CD4-positive, alpha-beta T cell treated with Interleukin-4 for 1 hour (primary cell): Measurements from ENCODE around the gene TMCC3.
"Not testable (repeated sequence)": the region's sequence is repeated elsewhere in the genome, so short reads cannot be mapped to it uniquely, and the experiment has no call there.

ENCODE experiments used
- DNase-seq, 2 donors: peaks; one replicate each; pipeline ENCODE4 v3.0.0-alpha.2; 2020 to 2022

The TMCC3 gene

DNA sequence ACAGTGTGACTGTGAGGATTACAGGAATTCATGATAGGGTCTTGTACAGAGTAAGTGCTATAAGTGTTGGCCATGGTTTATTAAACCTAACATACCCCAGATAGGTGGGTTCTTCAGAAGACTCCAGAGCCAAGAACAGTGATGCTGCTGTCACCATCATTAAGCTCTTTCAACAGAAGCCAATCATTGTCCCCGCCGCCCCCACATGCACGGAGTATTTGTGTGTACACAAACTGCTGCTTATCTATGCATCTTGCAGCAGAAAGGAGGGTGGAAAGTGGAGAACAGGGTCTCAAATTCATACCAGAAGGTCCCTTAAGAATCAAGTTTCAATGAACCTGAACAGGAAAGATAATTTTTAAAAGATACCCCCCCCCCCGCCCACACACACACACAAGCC, 51.2 kb downstream of the TMCC3 start:
- no peak for DNase-seq

DNA sequence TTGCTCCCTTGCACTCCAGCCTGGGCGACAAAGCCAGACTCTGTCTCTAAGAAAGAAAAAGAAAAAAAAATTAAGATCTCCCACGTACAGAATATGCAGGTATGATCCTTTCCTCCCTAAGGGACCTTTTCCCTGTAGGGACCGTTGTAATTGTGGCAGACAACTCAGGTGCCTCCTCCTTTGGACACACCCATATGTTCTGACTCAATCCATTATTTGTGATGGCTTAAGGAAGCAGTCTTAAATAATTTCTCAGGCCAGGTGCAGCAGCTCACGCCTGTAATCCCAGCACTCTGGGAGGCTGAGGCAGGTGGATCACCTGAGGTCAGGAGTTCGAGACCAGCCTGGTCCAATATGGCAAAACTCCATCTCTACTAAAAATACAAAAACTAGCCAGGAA, 53.1 kb downstream of the TMCC3 start:
- no peak for DNase-seq

DNA sequence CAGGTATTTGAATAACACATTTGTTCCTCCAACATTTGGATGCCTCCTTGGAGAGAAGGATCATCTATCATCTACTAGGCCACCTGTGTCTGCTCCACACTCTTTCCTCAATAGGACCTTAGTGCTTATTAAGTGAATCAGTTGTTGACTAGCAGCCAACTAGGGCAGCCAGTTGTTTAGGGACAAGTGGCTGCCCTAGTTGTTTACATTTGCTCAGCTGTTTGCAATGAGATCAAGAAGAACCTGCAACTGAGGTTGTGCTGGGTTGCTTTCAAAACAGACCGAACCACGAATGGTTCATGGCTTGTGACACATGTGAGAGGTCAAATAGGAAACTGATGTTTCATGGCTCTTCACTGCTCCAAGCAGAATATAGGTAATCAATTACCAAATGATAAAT, 53.8 kb downstream of the TMCC3 start:
- DNase-seq, result no peak

- DNase-seq, result no peak
These were observed 55.2 kb downstream of the TMCC3 start for GRCh38 chr12:94595152-94595551.

DNA sequence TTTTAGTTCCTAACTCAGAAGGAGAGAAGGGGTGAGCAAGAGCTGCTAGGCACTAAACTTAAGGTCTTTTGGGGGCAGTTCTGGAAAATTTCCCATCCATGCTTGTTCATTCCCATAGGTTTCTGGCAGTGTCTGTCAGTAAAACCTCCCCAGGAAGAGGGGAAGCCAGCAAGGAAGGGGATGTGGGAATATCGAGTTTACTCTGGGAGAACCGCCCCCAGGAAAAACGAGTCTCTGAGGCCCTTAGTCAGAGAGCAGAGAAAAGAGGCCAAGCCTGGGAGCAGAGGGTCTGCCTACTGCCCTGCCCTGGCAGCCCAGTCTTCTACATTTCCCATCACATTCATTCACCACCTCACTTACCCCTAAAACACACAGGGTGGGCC, 55.9 kb downstream of the TMCC3 start:
- no peak for DNase-seq

GRCh38 chr12:94593822-94594442, 56.4 kb downstream of the TMCC3 start:
- DNase-seq, result no peak

DNA sequence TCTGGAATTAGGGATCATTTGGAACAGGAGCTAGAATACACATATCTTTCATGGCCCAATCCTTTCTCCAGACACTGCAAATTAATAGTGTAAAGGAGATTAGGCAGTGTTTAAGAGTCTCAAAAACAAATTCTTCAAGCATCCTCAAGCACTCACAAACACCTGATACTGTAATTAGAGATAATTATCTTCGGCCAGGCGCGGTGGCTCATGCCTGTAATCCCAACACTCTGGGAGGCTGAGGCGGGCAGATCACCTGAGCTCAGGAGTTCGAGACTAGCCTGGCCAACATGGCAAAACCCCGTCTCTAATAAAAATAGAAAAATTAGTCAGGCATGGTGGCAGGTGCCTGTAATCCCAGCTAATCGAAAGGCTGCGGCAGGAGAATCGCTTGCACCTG, 57.6 kb downstream of the TMCC3 start:
- not testable (repeated sequence) for DNase-seq

DNA sequence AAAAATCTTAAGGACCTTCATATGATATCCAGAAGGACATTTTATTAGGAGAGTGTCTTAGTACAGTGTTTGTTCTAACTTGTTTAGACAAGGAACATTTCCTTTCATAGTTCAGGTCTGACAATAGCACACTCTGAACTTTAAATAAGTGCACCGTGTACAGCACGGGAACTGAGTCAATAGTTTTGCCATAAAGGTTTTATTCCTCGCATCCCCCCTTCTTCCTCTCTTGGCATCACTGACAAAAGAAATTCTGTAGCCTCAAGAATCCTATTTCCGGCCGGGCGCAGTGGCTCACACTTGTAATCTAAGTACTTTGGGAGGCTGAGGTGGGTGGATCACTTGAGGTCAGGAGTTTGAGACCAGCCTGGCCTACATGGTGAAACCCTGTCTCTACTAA, 58.3 kb downstream of the TMCC3 start:
- DNase-seq, result no peak

GRCh38 chr12:94590428-94590827, 59.9 kb downstream of the TMCC3 start:
- DNase-seq, result no peak

- DNase-seq, result no peak
These were observed 60.8 kb downstream of the TMCC3 start for GRCh38 chr12:94589591-94590001.

DNA sequence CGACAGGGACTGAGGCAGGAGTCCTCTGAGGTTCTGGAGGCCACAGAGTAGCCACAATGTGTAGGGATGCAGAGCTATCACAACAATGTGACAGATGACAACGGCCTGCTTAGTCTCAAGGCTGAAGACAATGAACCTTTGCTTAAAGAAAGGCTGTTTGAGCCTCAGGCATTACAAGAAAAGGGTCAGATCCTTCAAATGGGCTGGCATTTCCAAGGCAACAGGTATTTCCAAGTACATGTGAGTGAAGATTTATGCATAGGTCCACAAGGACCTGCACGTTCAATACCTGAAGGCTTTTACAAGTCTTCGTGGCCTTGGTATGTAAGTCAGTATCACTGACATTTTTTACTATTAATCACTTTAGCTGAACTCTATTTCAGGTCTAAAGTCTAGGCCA, 62.0 kb downstream of the TMCC3 start:
- DNase-seq, result no peak

DNA sequence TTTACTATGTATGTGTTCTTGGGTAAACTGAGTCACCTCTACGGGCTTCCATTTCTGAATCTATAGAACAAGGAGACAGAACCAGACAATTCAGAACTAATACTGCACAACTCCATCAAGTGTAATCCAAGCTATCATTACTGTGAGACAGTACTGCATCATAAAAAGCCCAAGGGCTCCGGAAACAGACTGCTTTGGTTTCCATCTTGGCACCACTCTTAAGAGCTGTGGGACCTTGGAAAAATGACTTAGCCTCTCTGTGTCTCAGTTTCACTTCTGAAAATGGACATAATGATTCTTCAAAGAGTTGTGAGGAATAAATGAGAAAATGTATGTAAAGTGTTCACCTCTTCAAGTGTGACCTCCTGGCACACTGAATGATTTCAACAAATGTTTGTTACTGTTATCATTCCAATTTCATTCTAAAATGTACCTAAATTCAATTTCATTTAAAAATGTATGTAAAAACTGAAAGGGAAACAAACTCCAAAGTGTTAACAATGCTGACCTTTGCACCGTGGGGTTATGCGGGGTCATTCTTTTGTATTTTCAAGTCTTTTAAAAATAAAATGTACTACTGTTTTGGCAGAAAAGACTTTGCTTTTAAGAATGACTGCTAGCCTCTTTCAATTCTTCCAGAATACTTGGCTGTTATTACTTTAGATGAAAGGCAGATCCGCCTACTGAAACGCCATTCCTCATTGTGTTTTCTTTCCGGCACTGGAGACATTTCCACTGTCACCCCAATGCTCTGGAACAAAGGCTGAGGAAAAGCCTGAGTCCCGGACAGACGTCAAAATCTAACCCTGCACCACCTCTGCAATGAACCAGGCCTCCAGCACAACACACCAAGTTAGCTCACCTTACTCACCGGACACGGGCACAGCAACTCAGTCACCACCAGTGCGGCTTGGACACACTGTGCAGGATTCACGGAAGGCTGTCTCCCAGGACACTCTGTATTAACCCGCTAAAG, 62.8 kb downstream of the TMCC3 start:
- DNase-seq, result no peak

DNA sequence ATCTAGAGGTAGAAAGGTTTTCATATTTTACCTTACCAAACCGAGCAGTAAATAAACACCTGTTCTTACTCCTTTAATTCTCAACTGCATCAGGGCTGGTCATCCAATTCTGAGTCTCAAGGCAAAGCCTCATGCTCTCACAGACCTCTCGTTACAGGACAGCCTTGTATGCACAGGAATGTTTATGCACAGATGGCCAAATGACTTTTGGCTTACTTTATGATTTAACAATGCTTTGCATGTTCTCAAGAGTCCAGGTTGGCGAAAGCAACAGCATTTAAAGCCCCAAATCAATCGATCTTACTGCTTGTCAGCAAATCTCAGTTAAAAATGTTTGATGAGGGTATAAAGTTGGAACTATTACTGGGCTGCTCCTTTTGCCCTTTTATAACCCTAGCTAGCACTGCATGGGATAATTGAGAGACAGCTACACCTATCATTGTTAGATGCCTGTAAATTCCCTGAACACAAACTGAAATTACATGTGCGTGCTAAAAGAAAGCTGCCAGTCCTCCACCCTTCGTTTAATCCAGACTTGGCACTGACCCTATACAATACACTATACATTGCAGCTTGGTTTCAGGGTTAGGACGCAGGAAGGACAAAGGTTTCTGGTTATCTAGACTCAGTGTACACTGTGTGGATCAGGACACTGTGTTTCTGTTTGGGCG, 63.6 kb downstream of the TMCC3 start:
- no peak for DNase-seq

- DNase-seq, result no peak
These were observed 64.7 kb downstream of the TMCC3 start for GRCh38 chr12:94585626-94586025.

DNA sequence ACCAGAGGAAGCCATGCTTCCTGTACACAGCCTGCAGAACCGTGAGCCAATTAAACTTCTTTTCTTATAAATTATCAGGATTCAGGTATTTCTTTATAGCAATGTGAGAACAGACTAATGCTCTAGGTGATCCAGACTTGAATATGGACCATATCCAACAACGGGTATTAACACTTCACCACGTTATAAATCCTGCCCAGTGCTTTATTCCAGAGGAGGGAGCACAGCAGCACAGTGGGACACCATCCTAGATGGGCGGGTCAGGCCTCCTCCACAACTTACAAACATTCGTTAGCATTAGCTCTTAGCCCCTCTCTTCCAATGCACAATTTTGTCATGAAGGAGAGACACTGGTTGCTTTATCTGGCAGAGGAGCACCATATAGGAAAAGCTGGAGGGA, 66.0 kb downstream of the TMCC3 start:
- no peak for DNase-seq

DNA sequence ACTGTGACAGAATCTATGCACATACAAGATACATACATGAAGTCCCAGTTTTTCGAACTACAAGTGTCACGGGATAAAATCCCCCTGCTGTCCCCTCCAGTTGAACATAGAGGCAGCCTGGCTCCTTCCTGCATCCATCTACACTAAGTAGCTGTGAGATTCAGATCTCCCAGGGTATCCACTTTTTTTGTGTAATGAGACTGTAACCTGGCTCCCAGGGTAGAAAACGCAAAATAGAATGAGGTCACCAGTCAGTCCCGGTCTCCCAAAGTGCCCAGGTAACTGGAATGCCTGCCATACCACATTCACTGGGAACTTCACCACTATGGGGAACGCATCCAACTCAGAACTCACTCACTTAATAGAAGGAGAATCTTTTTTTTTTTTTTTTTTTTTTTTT, 67.8 kb downstream of the TMCC3 start:
- no peak for DNase-seq

- no peak for DNase-seq
These were observed 74.5 kb downstream of the TMCC3 start for GRCh38 chr12:94575645-94576403.

DNA sequence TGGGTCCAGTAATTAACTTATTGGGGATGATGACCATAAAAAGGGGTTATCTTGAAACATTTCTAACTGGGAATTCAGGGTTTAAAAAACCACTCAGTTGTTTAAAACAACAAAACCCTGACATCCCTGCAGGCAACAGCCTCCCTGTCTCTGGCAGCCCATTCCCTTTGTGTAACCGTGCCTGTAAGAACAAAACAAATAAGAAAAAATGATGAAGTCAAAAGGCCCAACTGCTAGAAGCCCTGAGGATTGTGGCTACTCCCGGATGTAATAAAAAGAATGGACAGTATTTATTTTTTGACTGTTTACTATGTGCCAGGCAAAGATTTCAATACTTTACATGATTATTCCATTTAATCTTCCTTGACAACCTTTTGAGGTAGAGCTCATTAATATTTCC, 75.3 kb downstream of the TMCC3 start:
- DNase-seq, result no peak

DNA sequence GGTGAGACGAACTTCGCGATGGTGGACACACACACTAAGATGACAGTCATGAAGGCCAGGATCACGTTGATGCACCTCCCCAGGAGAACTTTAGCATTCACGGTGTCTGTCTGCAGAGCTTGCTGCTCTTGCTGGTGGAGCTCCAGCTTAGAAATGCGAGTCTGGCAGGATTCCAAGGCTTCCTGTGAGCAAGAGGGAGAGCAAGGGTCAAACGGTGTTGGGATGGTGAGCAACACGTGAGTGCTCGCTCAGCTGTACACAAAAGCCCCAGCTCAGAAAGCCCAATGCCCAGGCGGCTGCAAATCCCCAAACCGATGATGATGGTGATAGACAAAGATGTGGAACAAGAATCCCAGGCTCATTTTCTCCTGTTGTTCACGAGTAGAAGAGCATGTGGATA, 78.8 kb downstream of the TMCC3 start:
- no peak for DNase-seq

GRCh38 chr12:94570161-94570560, 80.2 kb downstream of the TMCC3 start:
- no peak for DNase-seq

- no peak for DNase-seq
These were observed 82.6 kb downstream of the TMCC3 start for GRCh38 chr12:94567761-94568160.

- no peak for DNase-seq
These were observed 84.0 kb downstream of the TMCC3 start for GRCh38 chr12:94566345-94566744.

DNA sequence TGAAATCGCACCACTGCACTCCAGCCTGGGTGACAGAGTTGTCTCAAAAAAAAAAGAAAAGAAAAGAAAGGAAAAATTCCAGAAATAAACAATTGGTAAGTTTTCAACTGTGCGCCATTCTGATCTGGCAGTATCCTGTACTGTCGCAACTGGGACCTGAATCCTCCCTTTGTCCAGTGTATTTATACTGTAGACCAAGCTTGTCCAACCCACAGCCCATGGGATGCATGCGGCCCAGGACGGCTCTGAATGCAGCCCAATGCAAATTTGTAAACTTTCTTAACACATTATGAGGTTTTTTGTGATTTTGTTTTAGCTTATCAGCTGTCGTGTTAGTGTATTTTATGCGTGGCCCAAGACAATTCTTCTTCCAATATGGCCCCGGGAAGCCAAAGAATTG, 84.7 kb downstream of the TMCC3 start:
- DNase-seq, result no peak
